Measurements from ENCODE around the gene TREM2. TPM values are rescaled to one million over a fixed set of nuclear protein-coding genes. Genes with fewer than 3 reads are reported as not detected.
"Not testable (repeated sequence)": the region's sequence is repeated elsewhere in the genome, so short reads cannot be mapped to it uniquely, and the experiment has no call there.

TREM2 gene
- total RNA-seq, 1 donor from 2014 or later, result not detected

DNA sequence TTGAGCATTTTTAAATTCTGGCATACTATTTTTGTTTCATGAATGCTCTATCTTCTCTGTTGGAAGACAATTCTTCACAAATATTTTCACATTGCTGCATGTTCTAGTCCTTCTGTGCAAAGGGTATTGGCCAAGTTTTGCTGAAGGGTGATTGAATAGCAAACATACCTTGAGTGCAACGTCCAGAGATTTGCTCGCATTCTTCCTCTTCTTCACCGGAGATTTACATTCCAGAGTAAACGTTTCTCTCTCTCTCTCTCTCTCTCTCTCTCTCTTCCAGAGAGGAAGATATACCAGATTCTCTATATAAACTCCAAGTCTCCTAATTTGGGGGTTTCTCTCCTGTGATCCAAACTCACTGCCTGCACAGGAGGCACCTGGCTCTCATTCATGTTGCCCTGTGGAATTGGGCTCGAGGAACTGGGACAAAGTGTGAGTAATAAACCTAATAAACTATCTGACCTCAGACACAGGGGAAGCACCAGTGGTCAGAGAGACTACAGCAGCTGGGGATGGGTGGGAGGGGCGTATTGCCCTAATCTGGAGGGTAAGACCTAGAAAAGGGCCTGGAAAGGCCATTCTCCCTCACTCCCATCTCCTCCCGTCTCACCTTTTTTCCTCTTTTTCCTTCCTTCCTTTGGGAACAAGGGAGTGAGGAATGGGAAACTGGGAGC is 7.6 kb downstream of the TREM2 start:
- DNase-seq (ENCODE audit: low read depth in 2 of 2), result no peak

DNA sequence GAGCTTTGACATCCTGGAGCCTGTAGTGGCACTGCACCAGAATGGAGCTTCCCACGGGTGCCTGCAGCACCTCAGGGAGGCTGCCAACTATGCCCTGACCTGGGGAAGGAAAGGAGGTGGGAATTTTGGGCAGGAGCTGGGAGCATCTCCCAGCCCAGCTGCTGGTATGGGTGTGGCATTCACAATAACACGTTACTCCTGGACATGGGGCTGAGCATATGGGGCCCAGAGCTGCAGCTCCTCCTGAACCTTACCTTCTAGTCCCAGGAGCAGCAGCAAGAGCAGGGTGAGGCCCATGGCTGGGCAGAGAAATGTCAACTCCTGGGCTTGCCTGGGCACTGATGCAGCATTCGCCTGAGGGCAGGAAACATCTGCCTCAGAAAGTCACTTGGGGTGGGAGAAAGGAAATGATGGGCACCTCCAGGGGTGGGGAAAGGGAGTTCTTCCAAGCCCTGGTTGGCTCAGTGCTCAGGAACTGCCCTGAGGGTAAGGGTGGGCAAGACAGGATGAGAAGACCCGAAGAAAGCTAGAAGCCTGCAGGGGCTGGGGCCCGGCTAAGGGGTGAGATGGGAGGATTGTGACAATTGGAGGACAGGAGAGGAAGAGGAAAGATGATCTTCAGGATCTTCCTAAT is 8.8 kb downstream of the TREM2 start, which contains the start of gene TREML1:
TSS of gene TREML1 (minus strand) at position 356 of the 634 bp plus-strand sequence. CDS start at position 297, 59 bp downstream.
- DNase-seq (ENCODE audit: low read depth in 2 of 2), result no peak

DNA sequence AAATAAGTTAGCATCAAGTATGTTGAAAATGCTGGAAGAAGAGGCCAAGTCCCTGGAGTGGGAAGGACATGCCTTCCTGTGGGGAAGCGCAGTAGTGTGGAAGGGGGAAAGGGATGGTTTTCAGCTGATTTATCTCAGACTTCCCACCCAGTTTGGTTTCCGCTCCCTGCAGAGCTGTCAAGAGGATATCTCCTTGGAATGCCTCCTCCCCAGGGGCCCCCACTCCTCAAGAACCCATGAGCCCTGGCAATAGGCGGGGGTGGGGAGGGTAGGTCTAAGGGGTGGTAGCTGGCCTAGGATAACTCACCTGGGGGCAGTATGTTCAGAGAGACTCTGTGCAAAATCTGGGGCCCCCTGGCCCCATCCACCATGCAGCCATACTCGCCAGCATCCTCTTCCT is 9.5 kb downstream of the TREM2 start:
- DNase-seq (ENCODE audit: low read depth in 2 of 2), result no peak

DNA sequence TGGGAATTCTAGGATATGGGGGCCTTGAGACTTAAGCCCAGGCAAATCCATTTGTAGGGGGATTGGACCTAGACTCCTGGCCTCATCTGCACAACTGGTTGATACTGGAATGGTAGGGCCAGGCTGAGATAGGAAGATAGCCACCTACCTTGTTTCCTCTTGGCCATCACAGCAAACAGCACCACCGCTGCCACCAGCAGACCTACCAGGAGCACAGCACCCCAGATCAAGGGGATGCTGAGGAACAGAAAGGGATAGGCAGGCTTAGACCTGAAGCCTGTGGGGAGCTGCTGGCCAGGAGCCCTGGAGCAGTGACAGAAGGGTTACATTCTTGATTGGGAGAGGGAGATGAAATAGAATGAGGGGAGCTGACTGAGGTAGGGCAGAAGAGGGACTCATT is 12.2 kb downstream of the TREM2 start:
- DNase-seq (ENCODE audit: low read depth in 2 of 2), result peak in 1 of 2 donors; percentile 5

DNA sequence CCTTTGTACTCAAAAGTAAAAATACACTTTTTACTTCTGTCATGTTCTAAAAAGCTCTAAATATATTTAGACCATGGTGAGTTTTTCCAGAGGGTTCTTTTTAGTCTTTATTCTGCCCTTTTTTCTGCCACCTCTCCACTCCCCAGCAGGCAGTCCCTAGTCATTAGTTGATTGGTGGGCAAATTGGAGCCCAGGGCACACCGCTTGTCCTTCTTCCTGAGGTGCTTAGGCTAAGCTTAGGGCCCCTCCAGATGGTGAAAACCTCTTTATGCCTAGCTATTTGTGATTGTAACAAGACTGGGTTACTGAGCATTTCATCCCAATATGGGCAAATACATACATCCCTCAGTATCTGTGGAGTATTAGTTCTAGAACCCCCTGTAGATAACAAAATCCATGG is 15.0 kb downstream of the TREM2 start:
- DNase-seq (ENCODE audit: low read depth in 2 of 2), result no peak

DNA sequence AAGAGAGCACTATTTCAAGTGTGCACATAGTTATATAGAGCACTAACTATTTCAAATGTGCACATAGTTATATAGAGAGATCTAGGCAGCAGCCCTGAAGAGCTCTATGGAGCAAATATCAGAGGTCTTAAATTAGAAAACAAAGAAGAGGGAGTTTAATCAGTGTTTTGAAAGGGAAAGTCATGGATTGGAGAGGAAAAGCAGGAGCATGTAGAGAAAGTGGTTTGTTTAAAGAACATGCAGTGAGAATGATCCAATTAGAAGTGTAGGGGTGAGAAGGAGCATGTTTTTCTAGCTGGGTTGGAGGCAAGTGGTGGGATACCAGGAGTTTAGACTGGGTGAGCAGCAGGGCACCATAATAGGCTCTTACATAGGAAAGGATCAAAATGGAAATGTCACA is 26.0 kb downstream of the TREM2 start:
- DNase-seq (ENCODE audit: low read depth in 2 of 2), result no peak

DNA sequence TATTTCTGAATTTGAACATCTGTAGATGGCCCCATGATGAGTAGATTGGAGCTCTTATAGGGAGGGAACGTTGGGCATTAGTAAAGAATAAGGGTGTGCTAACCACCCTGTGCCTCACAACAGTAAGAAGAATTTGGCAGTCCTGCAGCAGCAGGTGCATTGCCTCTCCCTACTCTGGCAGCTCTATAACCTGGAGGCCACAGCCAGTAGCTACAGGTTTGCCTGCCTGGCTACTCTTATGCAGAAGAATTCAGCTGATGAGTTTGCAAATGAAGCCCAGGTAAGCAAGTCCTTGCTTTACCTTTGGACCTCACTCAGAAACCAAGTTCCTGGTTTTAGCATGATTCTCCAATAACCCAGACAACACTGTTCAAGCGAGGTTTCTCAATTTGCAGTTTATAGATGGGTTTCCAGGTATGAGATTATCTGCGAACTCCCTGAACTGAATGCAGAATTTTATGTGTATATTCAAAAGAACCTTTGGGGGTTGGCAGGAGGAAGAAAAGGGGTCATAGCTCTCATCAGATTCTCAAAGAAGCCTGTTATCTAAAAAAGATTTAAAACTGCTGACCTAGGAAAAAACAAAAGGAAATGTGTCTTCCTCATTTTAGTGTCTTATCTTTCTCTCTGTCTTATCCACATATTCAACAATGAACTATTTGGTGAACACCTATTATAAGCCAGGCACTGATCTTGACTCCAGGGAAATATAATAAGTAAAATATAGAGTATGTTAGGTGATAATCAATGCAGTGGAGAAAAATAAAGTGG is 27.7 kb downstream of the TREM2 start:
- no peak for DNase-seq (ENCODE audit: low read depth in 2 of 2)

DNA sequence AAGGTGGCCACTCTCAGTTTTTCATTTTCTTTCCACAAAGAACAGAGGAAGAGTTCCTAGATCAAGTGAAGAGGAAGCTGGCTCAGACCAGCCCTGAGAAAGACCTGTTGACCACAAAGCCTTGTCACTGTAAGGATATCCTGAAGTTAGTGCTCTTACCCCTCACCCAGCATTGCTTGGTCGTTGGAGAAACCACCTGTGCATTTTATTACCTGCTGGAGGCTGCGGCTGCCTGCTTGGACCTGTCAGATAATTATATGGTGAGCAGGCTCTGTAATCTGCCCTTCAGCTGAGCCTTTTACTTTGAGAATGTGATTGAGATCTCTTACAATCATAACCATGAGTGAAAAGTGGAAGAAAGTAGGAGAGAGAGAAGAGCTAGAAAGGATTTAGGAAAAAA is 30.7 kb downstream of the TREM2 start:
- DNase-seq (ENCODE audit: low read depth in 2 of 2), result no peak

DNA sequence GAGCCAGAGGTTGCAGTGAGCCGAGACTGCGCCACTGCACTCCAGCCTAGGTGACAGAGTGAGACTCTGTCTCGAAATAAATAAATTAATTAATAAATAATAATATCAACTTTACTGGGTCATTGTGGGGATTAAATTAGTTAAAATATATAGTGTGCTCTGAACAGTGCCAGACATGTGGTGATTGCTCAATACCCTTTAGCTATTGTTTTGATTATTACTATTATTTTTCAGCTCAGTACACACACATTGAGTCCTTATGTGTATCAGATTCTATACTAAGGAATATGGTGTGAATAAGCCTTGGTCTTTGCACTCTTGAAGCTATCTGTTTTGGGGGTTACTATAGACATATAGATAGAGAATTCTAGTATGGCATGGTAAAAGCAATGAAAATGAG is 37.6 kb downstream of the TREM2 start:
- no peak for DNase-seq (ENCODE audit: low read depth in 2 of 2)

DNA sequence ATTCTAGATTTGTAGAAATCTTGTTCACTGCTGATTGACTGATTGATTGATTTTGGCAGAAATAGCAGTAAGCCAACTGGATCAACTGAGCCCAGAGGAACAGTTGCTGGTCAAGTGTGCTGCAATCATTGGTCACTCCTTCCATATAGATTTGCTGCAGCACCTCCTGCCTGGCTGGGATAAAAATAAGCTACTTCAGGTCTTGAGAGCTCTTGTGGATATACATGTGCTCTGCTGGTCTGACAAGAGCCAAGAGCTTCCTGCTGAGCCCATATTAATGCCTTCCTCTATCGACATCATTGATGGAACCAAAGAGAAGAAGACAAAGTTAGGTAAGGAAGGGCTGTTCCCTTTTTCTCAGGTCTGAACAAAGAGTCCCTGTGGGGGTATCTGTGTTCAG is 40.0 kb downstream of the TREM2 start:
- no peak for DNase-seq (ENCODE audit: low read depth in 2 of 2)

DNA sequence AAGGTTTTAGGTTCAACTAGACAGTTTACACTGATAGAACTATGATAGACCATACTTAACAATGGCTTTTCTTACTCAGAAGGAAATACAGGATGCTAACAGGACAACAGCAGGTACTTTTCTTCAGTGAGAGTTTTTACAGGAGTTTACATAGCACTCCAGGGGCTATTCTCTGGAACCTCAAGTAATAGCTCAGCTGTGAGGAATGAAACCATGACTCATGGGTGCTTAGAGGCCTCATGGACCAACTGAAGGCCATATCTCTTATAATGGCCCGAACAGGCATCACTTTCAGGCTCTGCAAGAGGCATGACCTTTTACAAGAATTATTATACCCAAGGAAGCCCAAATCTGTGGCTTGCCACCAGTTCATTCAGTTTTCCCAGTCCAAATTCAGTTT is 40.5 kb downstream of the TREM2 start:
- no peak for DNase-seq (ENCODE audit: low read depth in 2 of 2)

- no peak for DNase-seq (ENCODE audit: low read depth in 2 of 2)
Measured at GRCh38 chr6:41120058-41120457, 42.9 kb downstream of the TREM2 start.

- no peak for DNase-seq (ENCODE audit: low read depth in 2 of 2)
Measured at GRCh38 chr6:41119508-41119907, 43.4 kb downstream of the TREM2 start.

DNA sequence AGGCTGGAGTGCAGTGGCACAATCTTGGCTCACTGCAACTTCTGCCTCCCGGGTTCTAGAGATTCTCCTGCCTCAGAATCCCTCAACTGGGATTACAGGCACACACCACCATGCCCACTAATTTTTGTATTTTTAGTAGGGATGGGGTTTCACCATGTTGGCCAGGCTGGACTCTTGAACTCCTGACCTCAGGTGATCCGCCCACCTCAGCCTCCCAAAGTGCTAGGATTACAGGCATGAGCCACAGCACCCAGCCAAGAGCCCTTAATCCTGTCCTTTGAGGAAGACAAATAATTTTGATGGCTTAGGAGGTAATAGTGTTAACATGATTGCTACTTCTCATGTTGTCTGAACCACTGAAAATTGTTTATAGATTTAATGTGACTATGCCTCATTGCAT is 47.9 kb downstream of the TREM2 start:
- DNase-seq (ENCODE audit: low read depth in 2 of 2), result not testable (repeated sequence)

DNA sequence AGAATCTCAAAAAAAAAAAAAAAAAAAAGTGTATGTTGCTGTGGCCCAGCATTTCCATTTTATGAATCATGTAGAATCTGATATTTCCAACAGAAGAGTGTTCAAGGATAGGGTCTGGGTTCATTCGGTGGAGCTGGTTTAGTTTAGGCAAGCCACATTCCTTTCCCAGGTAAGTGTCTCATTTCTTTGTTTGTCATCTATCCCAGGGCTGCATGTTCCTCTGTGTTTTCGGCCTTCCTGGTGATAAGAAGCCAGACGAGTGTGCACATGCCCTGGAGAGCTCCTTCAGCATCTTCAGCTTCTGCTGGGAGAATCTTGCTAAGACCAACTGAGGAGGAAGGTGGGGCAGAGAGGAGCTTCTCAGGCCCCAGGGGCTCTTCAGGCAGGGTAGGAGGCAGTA is 51.9 kb downstream of the TREM2 start:
- no peak for DNase-seq (ENCODE audit: low read depth in 2 of 2)

Other genes with a start within 250 kb of the TREM2 start
- under 0.01 TPM in 2 replicates for gene UNC5CL, start 123.9 kb downstream of the TREM2 start, total RNA-seq
- not detected in 2 replicates for gene TSPO2, start 120.6 kb downstream of the TREM2 start, total RNA-seq
- not detected in 2 replicates for gene APOBEC2, start 109.9 kb downstream of the TREM2 start, total RNA-seq
- 8.5 TPM in 2 replicates for gene OARD1, start 90.8 kb downstream of the TREM2 start, total RNA-seq
- gene NFYA, start 90.1 kb downstream of the TREM2 start, total RNA-seq, result 10.7 and 10.9 TPM in 2 replicates
- gene TREML1, start 8.8 kb downstream of the TREM2 start, total RNA-seq, result not detected in 2 replicates
- not detected in 2 replicates for gene TREML2, start 38.0 kb upstream of the TREM2 start, total RNA-seq
- gene TREML4, start 65.2 kb upstream of the TREM2 start, total RNA-seq, result not detected in 2 replicates
- not detected in 2 replicates for gene TREM1, start 123.6 kb upstream of the TREM2 start, total RNA-seq
- not detected in 2 replicates for gene NCR2, start 172.5 kb upstream of the TREM2 start, total RNA-seq

All from lung microvascular endothelial cell (primary cell).